H1 (cell line): ENCODE results near the gene APOO. TPM values are rescaled to one million over a fixed set of nuclear protein-coding genes. Genes with fewer than 3 reads are reported as not detected.
A peak's percentile ranks its signal among the peaks of the same experiment; 100 is the strongest.

ENCODE experiments used
- CTCF ChIA-PET: fragments of 300-600 bp; sonication (Branson Sonifier 250); formaldehyde crosslinking; loops from one replicate; lab custom pipeline; 2021; ENCODE audit not compliant: partially characterized antibody; lab: Charles Lee
- POLR2A ChIA-PET: fragments of 300-600 bp; sonication (Branson Sonifier 250); formaldehyde crosslinking; loops from one replicate; lab custom pipeline; 2021; ENCODE audit warnings: inconsistent platforms; ENCODE audit not compliant: partially characterized antibody; lab: Charles Lee
- DNase-seq, 2 experiments: peaks; one replicate each; pipeline versions ENCODE4 v3.0.0 to v3.0.0-alpha.2; 2010 to 2022; ENCODE audit warnings: low spot score in 2 of 2, low read depth in 1 of 2, mixed read lengths in 1 of 2
- FAIRE-seq: peaks from 2 replicates; lab custom pipeline; 2011; peaks lifted over from hg19 to GRCh38; lab: Jason Lieb, UNC
- H2AFZ ChIP-seq: 2 replicates; pipeline ENCODE4 v1.8.1; 2012; ENCODE audit warnings: low read length, inconsistent platforms
- H2AK5ac ChIP-seq: 2 replicates; pipeline ENCODE4 v1.6.1; 2013; ENCODE audit warnings: low read depth, low read length
- H2BK120ac ChIP-seq: replicated peaks from 2 replicates; pipeline ENCODE3; 2013; ENCODE audit warnings: low read depth, low read length, inconsistent platforms
- H2BK12ac ChIP-seq: 2 replicates; pipeline ENCODE4 v1.6.1; 2013; ENCODE audit warnings: low read depth, low read length
- H2BK15ac ChIP-seq: 2 replicates; pipeline ENCODE4 v1.6.1; 2013; ENCODE audit warnings: low read length
- H2BK20ac ChIP-seq: 2 replicates; pipeline ENCODE4 v1.6.1; 2013; ENCODE audit warnings: low read length
- H2BK5ac ChIP-seq: 2 replicates; pipeline ENCODE4 v1.6.1; 2013; ENCODE audit warnings: low read depth, low read length
- H3K14ac ChIP-seq: 2 replicates; pipeline ENCODE4 v1.6.1; 2013; ENCODE audit warnings: inconsistent platforms; ENCODE audit not compliant: insufficient read length
- H3K18ac ChIP-seq: 2 replicates; pipeline ENCODE4 v1.6.1; 2013; ENCODE audit warnings: low read length; ENCODE audit errors: extremely low read depth
- H3K23ac ChIP-seq: 2 replicates; pipeline ENCODE4 v1.6.1; 2013; ENCODE audit warnings: inconsistent platforms; ENCODE audit not compliant: insufficient read length
- H3K23me2 ChIP-seq: 2 replicates; pipeline ENCODE4 v1.6.1; 2013; ENCODE audit warnings: low read depth, low read length
- H3K27ac ChIP-seq: 2 replicates; pipeline ENCODE4 v1.6.1; 2011; ENCODE audit warnings: low read depth, low read length, inconsistent platforms
- H3K27me3 ChIP-seq, 4 experiments: replicated peaks in 1 of 4; 1 replicate in 1 of 4; 2 replicates in 3 of 4; pipeline versions ENCODE4 v1.6.1 to v1.8.1; 2011 to 2013; ENCODE audit warnings: low read length in 3 of 4, mild to moderate bottlenecking in 3 of 4, inconsistent platforms in 2 of 4, mixed read lengths in 2 of 4, moderate library complexity in 1 of 4; ENCODE audit not compliant: control insufficient read depth in 3 of 4, insufficient read depth in 3 of 4; ENCODE audit errors: extremely low read depth in 1 of 4
- H3K36me3 ChIP-seq, 4 experiments: 2 replicates each; pipeline versions ENCODE4 v1.6.1 to v1.8.1; 2011 to 2013; ENCODE audit warnings: mild to moderate bottlenecking in 4 of 4, low read length in 3 of 4, moderate library complexity in 2 of 4, control low read depth in 1 of 4, inconsistent platforms in 1 of 4; ENCODE audit not compliant: insufficient read depth in 4 of 4, control insufficient read depth in 2 of 4
- H3K4ac ChIP-seq: replicated peaks from 2 replicates; pipeline ENCODE3; 2013; ENCODE audit warnings: low read length, low read depth, mixed read lengths, inconsistent platforms; ENCODE audit not compliant: insufficient read length
- H3K4me1 ChIP-seq, 4 experiments: replicated peaks in 1 of 4; 1 replicate in 1 of 4; 2 replicates in 3 of 4; pipeline versions ENCODE4 v1.6.1 to v1.8.1; 2011 to 2013; ENCODE audit warnings: low read length in 3 of 4, inconsistent platforms in 2 of 4, mixed read lengths in 1 of 4; ENCODE audit not compliant: insufficient read depth in 4 of 4, control insufficient read depth in 3 of 4
- H3K4me2 ChIP-seq, 2 experiments: 2 replicates each; pipeline versions ENCODE4 v1.6.1 to v1.8.1; 2011 to 2013; ENCODE audit warnings: low read depth in 2 of 2, low read length in 2 of 2, control low read depth in 1 of 2, inconsistent platforms in 1 of 2, mild to moderate bottlenecking in 1 of 2; ENCODE audit not compliant: insufficient read depth in 1 of 2
- H3K4me3 ChIP-seq, 4 experiments: fragments of 200-600, 300-600 bp in 1 of 4; sonication (generic), shearing (Covaris generic), sonication (Bioruptor Twin) in 1 of 4; 2 replicates each; pipeline versions ENCODE4 v1.5.1 to v1.8.1; 2011 to 2016; ENCODE audit warnings: low read length in 4 of 4, low read depth in 3 of 4, control low read depth in 2 of 4, inconsistent platforms in 2 of 4, mild to moderate bottlenecking in 2 of 4, mixed read lengths in 1 of 4, moderate library complexity in 1 of 4; ENCODE audit not compliant: insufficient read depth in 2 of 4; ENCODE audit errors: extremely low read depth in 1 of 4
- H3K56ac ChIP-seq: replicated peaks from 2 replicates; pipeline ENCODE3; 2013; ENCODE audit warnings: low read depth, mild to moderate bottlenecking, mixed read lengths, low read length, inconsistent platforms; ENCODE audit not compliant: insufficient read length
- H3K79me1 ChIP-seq: 2 replicates; pipeline ENCODE4 v1.6.1; 2013; ENCODE audit warnings: low read depth, low read length, control low read depth
- H3K79me2 ChIP-seq, 2 experiments: 2 replicates each; pipeline versions ENCODE4 v1.6.1 to v1.8.1; 2012 to 2013; ENCODE audit warnings: low read length in 2 of 2, mild to moderate bottlenecking in 2 of 2, inconsistent platforms in 1 of 2; ENCODE audit not compliant: insufficient read depth in 2 of 2, control insufficient read depth in 1 of 2
- H3K9ac ChIP-seq, 4 experiments: replicated peaks in 1 of 4; 1 replicate in 1 of 4; 2 replicates in 3 of 4; pipeline versions ENCODE4 v1.6.1 to v1.8.1; 2011 to 2013; ENCODE audit warnings: low read depth in 3 of 4, low read length in 3 of 4, control low read depth in 2 of 4, mild to moderate bottlenecking in 2 of 4, moderate library complexity in 2 of 4, inconsistent platforms in 1 of 4; ENCODE audit errors: extremely low read depth in 1 of 4
- H3K9me3 ChIP-seq, 2 experiments: 2 replicates each; pipeline versions ENCODE4 v1.6.1 to v1.8.1; 2012 to 2013; ENCODE audit warnings: mild to moderate bottlenecking in 2 of 2, moderate library complexity in 2 of 2, control low read depth in 1 of 2, inconsistent platforms in 1 of 2, low read depth in 1 of 2, low read length in 1 of 2, mixed read lengths in 1 of 2; ENCODE audit not compliant: insufficient read depth in 2 of 2
- H4K20me1 ChIP-seq, 2 experiments: replicated peaks in 1 of 2; 2 replicates each; pipeline versions ENCODE3 to v1.8.1; 2011 to 2013; ENCODE audit warnings: inconsistent platforms in 2 of 2, low read length in 2 of 2, mild to moderate bottlenecking in 1 of 2; ENCODE audit not compliant: insufficient read depth in 2 of 2, control insufficient read depth in 1 of 2
- H4K5ac ChIP-seq: 2 replicates; pipeline ENCODE4 v1.6.1; 2013; ENCODE audit warnings: low read length, low read depth, mixed read lengths, inconsistent platforms; ENCODE audit not compliant: insufficient read length
- H4K8ac ChIP-seq: 2 replicates; pipeline ENCODE4 v1.8.0; 2013; ENCODE audit warnings: mild to moderate bottlenecking, moderate library complexity, low read length, inconsistent platforms; ENCODE audit not compliant: insufficient read depth; ENCODE audit errors: extremely low read depth
- H4K91ac ChIP-seq: replicated peaks from 2 replicates; pipeline ENCODE3; 2013; ENCODE audit warnings: low read length, mixed read lengths, inconsistent platforms; ENCODE audit not compliant: insufficient read length
- ATF2 ChIP-seq: IDR thresholded peaks from 2 replicates; pipeline ENCODE4 v1.6.1; 2012; ENCODE audit warnings: low read length, inconsistent platforms
- CTCF ChIP-seq, 3 experiments: IDR thresholded peaks; 1 replicate in 2 of 3; 2 replicates in 1 of 3; pipeline versions ENCODE4 v1.5.1 to v1.6.1; 2011; ENCODE audit warnings: low read length in 3 of 3, mild to moderate bottlenecking in 3 of 3, inconsistent platforms in 2 of 3, low read depth in 1 of 3, moderate library complexity in 1 of 3; ENCODE audit not compliant: insufficient read depth in 1 of 3; ENCODE audit errors: control extremely low read depth in 1 of 3
- EP300 ChIP-seq, 2 experiments: IDR thresholded peaks; 1 replicate in 1 of 2; 2 replicates in 1 of 2; pipeline ENCODE4 v1.6.1; 2011 to 2012; ENCODE audit warnings: low read depth in 2 of 2, low read length in 2 of 2, mild to moderate bottlenecking in 2 of 2, borderline replicate concordance in 1 of 2, inconsistent platforms in 1 of 2, moderate library complexity in 1 of 2
- FOSL1 ChIP-seq: IDR thresholded peaks from 2 replicates; pipeline ENCODE4 v1.6.1; 2011; ENCODE audit warnings: mild to moderate bottlenecking, low read depth, low read length, moderate library complexity; ENCODE audit not compliant: insufficient read depth
- GABPA ChIP-seq: IDR thresholded peaks from 2 replicates; pipeline ENCODE4 v1.6.1; 2011; ENCODE audit warnings: mild to moderate bottlenecking, low read length, moderate library complexity, borderline replicate concordance; ENCODE audit not compliant: insufficient read depth
- MAFK ChIP-seq: IDR thresholded peaks from 2 replicates; pipeline ENCODE4 v1.6.1; 2012; ENCODE audit warnings: low read depth, mild to moderate bottlenecking, improper control_type of control experiment, low read length
- SAP30 ChIP-seq: fragments of 300-600 bp; sonication (generic); IDR thresholded peaks from 2 replicates; pipeline ENCODE4 v1.7.1; 2012; ENCODE audit warnings: low read length, moderate library complexity, mild to moderate bottlenecking, inconsistent platforms; ENCODE audit not compliant: insufficient read depth, insufficient replicate concordance
- WGBS, 2 experiments: shearing (Covaris generic) in 1 of 2; methylation state at CpG; one replicate each; pipeline versions ENCODE4 v1.1.6 to v1.1.7; 2013 to 2015; ENCODE audit warnings: low lambda C conversion rate in 2 of 2, mixed read lengths in 2 of 2, inconsistent platforms in 1 of 2, low coverage in 1 of 2, missing lambda C conversion rate in 1 of 2; ENCODE audit not compliant: insufficient replicate concordance in 2 of 2, insufficient coverage in 1 of 2, insufficient read length in 1 of 2; ENCODE audit errors: extremely low coverage in 1 of 2, missing lambda C conversion rate in 1 of 2; 5-methylcytosine and 5-hydroxymethylcytosine counted together
- polyA plus RNA-seq, 7 experiments: library from polyadenylated mRNA; depleted of rRNA in 3 of 7; stranded (reverse) in 5 of 7; unstranded in 2 of 7; fragments of >200 nt in 5 of 7; fragments of 200-250 nt in 2 of 7; gene quantifications; 1 replicate in 5 of 7; 2 replicates in 1 of 7; 4 replicates in 1 of 7; pipeline versions ENCODE4 v1.2.1 to v1.2.3, GENCODE V29; 2011 to 2013; ENCODE audit warnings: missing spikeins in 2 of 7, mixed read lengths in 2 of 7
- total RNA-seq: library from RNA; stranded (reverse); fragmentation: NEBNext Ultra II Directional; extraction: Animal tissue kit (Norgen Biotek cat#: 25700); gene quantifications from 2 replicates; pipeline ENCODE4 v1.2.1, GENCODE V29; 2021

Gene APOO
- total and polyA plus RNA-seq, 2 of the 8 experiments (the other 6 are each of a cell fraction or from before 2014, with no cell fraction given): 25.7 to 45.0 TPM

GRCh38 chrX:23902419-23902818, 5.3 kb downstream of the APOO start:
- no peak overlapping the region for H3K9ac ChIP-seq
- 19% methylated on average over 2 of the region's 2 CpGs; no CpG with 5 or more reads in 1 of the 2 experiments for WGBS, 2 experiments
- H2BK20ac ChIP-seq: no peak overlapping the region
- H2AFZ ChIP-seq: no peak overlapping the region
- H4K20me1 ChIP-seq: no peaks in the 10 kb centered on the region
- no peaks in the 10 kb centered on the region for H3K9me3 ChIP-seq
- DNase-seq (no peak), FAIRE-seq (no peak)
- H3K23me2 ChIP-seq: no peaks in the 10 kb centered on the region
- H3K23ac ChIP-seq: no peak overlapping the region
- H3K4me3 ChIP-seq: no peak overlapping the region
- H3K18ac ChIP-seq: no peak overlapping the region
- H2AK5ac ChIP-seq: no peak overlapping the region
- H3K4me1 ChIP-seq: peaks cover 2 to 11% (median 3%) of the 10 kb centered on the region in 4 experiments; a peak in 3 of 7 replicates
- no peak overlapping the region for H4K8ac ChIP-seq
- H2BK12ac ChIP-seq: no peak overlapping the region
- CTCF ChIA-PET: interaction anchor here (0.6 to 3.3 kb wide), 29 partner anchors 12 to 349 kb away, joined by 3 to 33 read pairs (median 4); partner anchors contain the start of genes ACOT9 and SAT1
- H3K14ac ChIP-seq: no peak overlapping the region
- no peaks in the 10 kb centered on the region for H3K79me1 ChIP-seq
- no peak overlapping the region for H3K56ac ChIP-seq
- H3K27me3 ChIP-seq: no peaks in the 10 kb centered on the region
- no peak overlapping the region for H4K5ac ChIP-seq
- no peak overlapping the region for H2BK5ac ChIP-seq
- H3K36me3 ChIP-seq: no peaks in the 10 kb centered on the region
- no peak overlapping the region for H3K27ac ChIP-seq
- POLR2A ChIA-PET: interaction anchor here (0.5 to 1.8 kb wide), 3 partner anchors 119 to 145 kb away, joined by 3 to 6 read pairs (median 5); partner anchors contain the start of gene SAT1
- H3K4ac ChIP-seq: no peak overlapping the region
- no peak overlapping the region for H2BK15ac ChIP-seq
- H2BK120ac ChIP-seq: no peak overlapping the region
- H4K91ac ChIP-seq: no peak overlapping the region
- H3K79me2 ChIP-seq: peaks cover 0 to 41% of the 10 kb centered on the region in 2 experiments; a peak in 2 of 4 replicates
- no peak overlapping the region for H3K4me2 ChIP-seq
- TF ChIP-seq SAP30: no peak
- TF ChIP-seq FOSL1: no peak
- no peak for TF ChIP-seq GABPA
- no peak for TF ChIP-seq EP300 (IDR thresholded peaks at IDR 0.05; ENCODE audit: borderline replicate concordance in 1 of 2, low read depth in 2 of 2, low read length in 2 of 2)
- peak in 2 of 3 experiments; percentile 34 to 40; a peak in 2 of 4 replicates for TF ChIP-seq CTCF (IDR thresholded peaks at IDR 0.05; ENCODE audit: control extremely low read depth in 1 of 3, insufficient read depth in 1 of 3, low read depth in 1 of 3, low read length in 3 of 3)
- TF ChIP-seq ATF2: no peak
- no peak for TF ChIP-seq MAFK
